ENCODE results near the gene TM9SF1. TPM values are rescaled to one million over a fixed set of nuclear protein-coding genes. Genes with fewer than 3 reads are reported as not detected.

TM9SF1 gene
- polyA plus RNA-seq, 2 of the 4 experiments (the other 2 are of a cell fraction): 48.0 to 62.2 TPM

- no peak overlapping the region for H3K4me3 ChIP-seq
- ATAC-seq: no peak
- H3K4me1 ChIP-seq: peaks cover 24% of the 10 kb centered on the region
- H3K9me3 ChIP-seq: no peaks in the 10 kb centered on the region
- no peak for TF ChIP-seq FOSL2 (IDR thresholded peaks at IDR 0.05)
- no peak for TF ChIP-seq FOSL2 (CRISPR knock-in tag; IDR thresholded peaks at IDR 0.05)
- TF ChIP-seq MAFK (IDR thresholded peaks at IDR 0.05; ENCODE audit: partially characterized antibody): no peak
- TF ChIP-seq NFE2L2 (conservative IDR thresholded peaks at IDR 0.05; ENCODE audit: low read length): no peak
- TF ChIP-seq E2F6 (IDR thresholded peaks at IDR 0.05; ENCODE audit: borderline replicate concordance, low read depth): no peak
- TF ChIP-seq JUN (IDR thresholded peaks at IDR 0.05): no peak
- no peak for TF ChIP-seq GATA3 (IDR thresholded peaks at IDR 0.05; ENCODE audit: borderline replicate concordance)
- TF ChIP-seq ZSCAN20 (CRISPR knock-in tag; IDR thresholded peaks at IDR 0.05): no peak
- no peak for TF ChIP-seq ZC3H11A (IDR thresholded peaks at IDR 0.05)
- no peak for TF ChIP-seq ESRRA (IDR thresholded peaks at IDR 0.05; ENCODE audit: borderline replicate concordance, low read length)
- TF ChIP-seq SREBF2 (IDR thresholded peaks at IDR 0.05): no peak
- no peak for TF ChIP-seq ATOH8 (CRISPR knock-in tag; IDR thresholded peaks at IDR 0.05; ENCODE audit: low read depth)
- H3K27ac ChIP-seq: no peak overlapping the region
- CTCF ChIA-PET: interaction anchor here (0.7 to 1.5 kb wide), 4 partner anchors 9 to 85 kb away, joined by 3 to 4 read pairs (median 4); partner anchors contain the start of gene TM9SF1
- FAIRE-seq: no peak
- 95% methylated on average over 6 of the region's 6 CpGs for WGBS (ENCODE audit: missing lambda C conversion rate)
- no peak overlapping the region; the same call in 2 of the 3 replicates for H3K4me2 ChIP-seq
- POLR2A ChIA-PET: interaction anchor here (1.5 kb wide), 1 partner anchor 16 kb away, joined by 6 read pairs; the partner anchor contains the start of gene TM9SF1
- no peak for DNase-seq (ENCODE audit: low read depth in 1 of 2, low spot score in 1 of 2)
Observed at GRCh38 chr14:24211311-24211710, 16.1 kb upstream of the TM9SF1 start.

- CTCF ChIA-PET: interaction anchor here (2.4 kb wide), 1 partner anchor 35 kb away, joined by 7 read pairs; the partner anchor contains the start of gene TINF2
- no peak for ATAC-seq
- no peak for FAIRE-seq
Observed at GRCh38 chr14:24207625-24208024, 12.4 kb upstream of the TM9SF1 start.

GRCh38 chr14:24207104-24207551 is 11.9 kb upstream of the TM9SF1 start:
- FAIRE-seq: no peak
- ChIA-PET POLR2A (interaction anchor here (4.0 kb wide), 1 partner anchor 12 kb away, joined by 16 read pairs; the partner anchor contains the start of gene TM9SF1), CTCF (interaction anchor here (0.7 to 2.4 kb wide), 4 partner anchors 11 to 98 kb away, joined by 3 to 7 read pairs (median 6); partner anchors contain the start of genes TINF2 and TM9SF1)
- no peaks in the 10 kb centered on the region for H3K9me3 ChIP-seq
- peaks cover 3% of the 10 kb centered on the region; the same call in 1 of the 3 replicates for H3K4me1 ChIP-seq
- no peak overlapping the region for H3K4me2 ChIP-seq
- WGBS (ENCODE audit: missing lambda C conversion rate): 92% methylated on average over 5 of the region's 5 CpGs
- H3K27ac ChIP-seq: no peak overlapping the region
- no peak overlapping the region for H3K4me3 ChIP-seq
- DNase-seq (ENCODE audit: low read depth in 1 of 2, low spot score in 1 of 2): no peak
- ATAC-seq: no peak
- TF ChIP-seq POLR2AphosphoS2 (conservative IDR thresholded peaks at IDR 0.05; ENCODE audit: low read length): no peak
- TF ChIP-seq ESRRA (IDR thresholded peaks at IDR 0.05; ENCODE audit: borderline replicate concordance, low read length): no peak
- TF ChIP-seq EHF (CRISPR knock-in tag; IDR thresholded peaks at IDR 0.05): no peak
- no peak for TF ChIP-seq TP53 (CRISPR knock-in tag; IDR thresholded peaks at IDR 0.05)
- no peak for TF ChIP-seq SMC3 (IDR thresholded peaks at IDR 0.05)
- TF ChIP-seq EP300 (IDR thresholded peaks at IDR 0.05): no peak
- TF ChIP-seq CBX2 (IDR thresholded peaks at IDR 0.05; ENCODE audit: borderline replicate concordance, low read depth): no peak
- TF ChIP-seq ZC3H11A (IDR thresholded peaks at IDR 0.05): no peak
- no peak for TF ChIP-seq SREBF2 (IDR thresholded peaks at IDR 0.05)
- TF ChIP-seq BCL3 (IDR thresholded peaks at IDR 0.05): no peak
- TF ChIP-seq ATOH8 (CRISPR knock-in tag; IDR thresholded peaks at IDR 0.05; ENCODE audit: low read depth): no peak
- no peak for TF ChIP-seq CTCF (IDR thresholded peaks at IDR 0.05)
- no peak for TF ChIP-seq ELK1 (IDR thresholded peaks at IDR 0.05; ENCODE audit: low read depth, low read length)
- TF ChIP-seq TFCP2L1 (CRISPR knock-in tag; IDR thresholded peaks at IDR 0.05): no peak

More at GRCh38 chr14:24207625-24208024, 12.4 kb upstream of the TM9SF1 start:
- no peak overlapping the region for H3K4me3 ChIP-seq
- H3K4me1 ChIP-seq: peaks cover 5% of the 10 kb centered on the region; the same call in 1 of the 3 replicates
- no peak for DNase-seq (ENCODE audit: low read depth in 1 of 2, low spot score in 1 of 2)
- H3K27ac ChIP-seq: no peak overlapping the region
- no peak overlapping the region for H3K4me2 ChIP-seq
- TF ChIP-seq HOXA7 (CRISPR knock-in tag; IDR thresholded peaks at IDR 0.05) (no peak), HDAC2 (IDR thresholded peaks at IDR 0.05) (no peak)
- POLR2A ChIA-PET: no interaction called here
- H3K9me3 ChIP-seq: no peaks in the 10 kb centered on the region
- 96% methylated on average over 2 of the region's 2 CpGs for WGBS (ENCODE audit: missing lambda C conversion rate)
